IPS-NIHi7 (cell line): ENCODE measurements around the gene PPP1R9A.
"Not testable (repeated sequence)": the region's sequence is repeated elsewhere in the genome, so short reads cannot be mapped to it uniquely, and the experiment has no call there.

ENCODE experiments used
- DNase-seq: peaks from one replicate; pipeline ENCODE4 v3.0.0; 2012; ENCODE audit warnings: mixed read lengths; ENCODE audit errors: extremely low spot score

PPP1R9A gene

DNA sequence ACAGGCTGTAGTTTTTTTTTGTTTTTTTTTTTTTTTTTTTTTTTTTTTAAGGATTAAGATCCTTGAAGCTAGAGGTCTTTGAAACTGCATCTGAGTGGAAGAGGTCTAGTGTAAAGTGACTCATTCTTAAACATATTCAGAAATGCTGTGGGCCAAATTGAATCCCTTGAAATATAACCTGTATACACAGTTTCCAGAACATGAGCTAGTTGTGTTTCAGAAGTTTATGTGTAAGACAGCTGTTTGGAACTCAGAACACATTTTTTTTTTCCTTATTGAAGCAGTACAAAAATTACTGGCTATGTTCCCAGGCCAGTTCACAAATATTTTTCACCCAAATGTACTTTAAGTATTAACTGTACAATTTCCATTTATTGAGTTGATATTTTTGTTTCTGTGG lies 67.9 kb downstream of the PPP1R9A start:
- DNase-seq = no peak

DNA sequence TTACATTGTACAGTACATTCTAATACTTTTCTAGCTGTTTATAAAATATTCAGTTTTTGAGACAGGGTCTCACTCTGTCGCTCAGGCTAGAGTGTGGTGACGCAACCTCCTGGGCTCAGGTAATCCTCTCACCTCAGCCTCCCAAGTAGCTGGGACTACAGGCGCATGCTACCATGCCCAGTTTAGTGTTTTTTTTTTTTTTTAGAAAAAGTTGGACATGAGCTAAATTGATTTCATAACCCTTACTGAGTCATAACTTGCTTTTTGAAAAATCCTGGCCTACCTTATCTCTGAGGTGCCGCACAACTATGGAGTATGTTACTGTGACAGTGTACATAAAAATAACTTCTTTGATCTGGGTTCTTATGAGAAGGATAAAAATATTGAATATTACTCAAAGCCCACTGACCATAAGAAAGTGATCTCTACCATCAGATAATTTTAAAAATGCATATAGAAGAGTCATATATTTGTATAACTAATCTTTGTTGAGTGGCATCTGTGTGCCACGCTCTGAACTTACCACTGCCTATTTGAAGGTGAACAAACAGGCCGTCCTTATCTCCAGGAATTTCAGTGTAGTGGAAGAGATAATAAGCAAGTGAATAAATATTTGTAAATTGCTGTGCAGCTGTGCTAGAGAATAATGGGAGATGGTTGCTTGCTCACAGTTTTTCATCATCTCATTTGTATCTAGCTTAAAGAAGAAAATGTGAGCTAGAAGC lies 73.2 kb downstream of the PPP1R9A start:
- DNase-seq = no peak

DNA sequence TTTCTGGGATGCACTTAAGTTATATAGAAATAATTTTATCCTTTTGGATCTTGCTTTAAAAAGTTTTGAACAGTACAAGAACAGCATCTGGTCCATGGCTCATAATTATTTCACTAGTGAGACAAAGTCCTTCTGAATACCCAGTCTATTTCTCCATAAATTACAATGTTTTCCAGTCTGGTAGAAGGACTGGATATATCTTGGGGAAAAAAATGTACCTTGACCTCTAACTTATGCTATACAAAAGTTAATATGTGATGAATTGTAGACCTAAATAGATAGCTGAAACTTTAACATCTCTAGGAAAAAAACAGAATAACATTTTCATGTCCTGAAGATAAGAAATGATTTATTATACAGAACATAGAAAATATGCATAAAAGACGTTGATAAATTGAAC lies 88.5 kb downstream of the PPP1R9A start:
- no peak for DNase-seq

DNA sequence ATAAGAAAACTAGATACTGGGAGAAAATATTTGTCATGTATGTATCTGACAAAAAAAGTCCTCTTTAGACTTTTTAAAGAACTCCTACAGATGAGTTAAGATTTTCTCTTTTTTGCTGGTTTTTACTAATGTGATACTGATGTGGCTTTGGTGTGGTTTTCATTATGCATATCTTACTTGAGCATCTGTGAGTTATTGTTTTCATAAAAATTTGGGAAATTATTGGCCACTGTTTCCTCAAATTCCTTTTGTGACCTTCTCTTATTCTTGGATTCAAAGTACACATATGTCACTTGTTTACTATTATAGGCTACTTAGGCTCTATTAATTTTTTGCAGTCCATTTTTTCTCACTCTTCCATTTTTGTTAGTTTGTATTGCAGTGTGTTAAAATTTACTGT lies 89.0 kb downstream of the PPP1R9A start:
- no peak for DNase-seq

DNA sequence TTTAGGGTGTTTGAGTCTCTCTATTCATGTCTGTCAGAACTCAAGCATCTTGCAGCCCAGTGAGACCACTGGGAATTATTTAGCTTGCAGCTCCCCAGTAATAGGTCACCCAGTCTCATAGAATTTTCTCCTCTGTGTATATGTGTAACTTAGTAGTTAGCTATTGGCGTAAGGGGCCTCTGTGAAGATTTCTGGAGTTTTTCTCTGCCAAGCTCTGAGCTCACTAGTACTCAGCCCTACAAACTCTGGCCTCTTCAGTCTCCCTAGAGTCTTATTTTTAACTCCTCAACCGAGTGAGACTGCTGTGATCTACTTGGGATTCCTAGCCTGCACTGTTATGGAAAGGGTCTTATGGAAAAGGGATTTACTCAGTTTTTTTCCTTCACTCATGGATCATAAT lies 90.2 kb downstream of the PPP1R9A start:
- no peak for DNase-seq

DNA sequence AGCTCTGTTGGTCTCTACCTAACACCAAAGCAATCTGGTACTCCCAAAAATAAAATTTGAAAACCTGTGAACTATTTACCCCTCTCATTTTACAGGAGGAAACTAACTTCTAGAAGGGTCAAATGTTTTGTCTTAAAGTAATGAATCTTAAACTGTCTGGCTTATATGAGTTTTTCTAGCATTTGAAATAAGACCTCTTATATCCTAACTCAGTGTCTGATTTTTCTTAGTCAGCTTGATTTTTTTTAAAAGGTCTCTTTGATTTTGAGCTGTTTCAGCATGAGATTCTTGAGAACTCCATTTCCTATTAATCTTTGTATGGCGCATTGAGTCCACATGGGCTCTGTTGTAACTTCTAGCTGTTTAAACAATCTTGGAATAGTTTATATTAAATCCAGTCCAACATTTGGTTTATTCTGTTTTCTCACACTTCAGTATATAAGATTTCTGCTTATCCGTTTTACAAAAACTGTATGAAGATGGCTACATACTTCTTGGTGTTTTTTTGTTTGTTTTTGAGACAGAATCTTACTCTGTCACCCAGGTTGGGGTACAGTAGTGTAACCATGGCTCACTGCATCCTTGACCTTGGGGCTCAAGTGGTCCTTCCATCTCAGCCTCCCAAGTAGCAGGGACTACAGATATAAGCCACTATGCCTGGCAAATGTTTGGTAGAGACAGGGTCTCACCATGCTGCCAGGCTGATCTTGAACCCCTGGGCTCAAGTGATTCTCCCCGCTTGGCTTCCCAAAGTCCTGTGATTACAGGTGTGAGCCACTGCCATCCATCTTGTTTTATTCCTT lies 91.1 kb downstream of the PPP1R9A start:
- no peak for DNase-seq

DNA sequence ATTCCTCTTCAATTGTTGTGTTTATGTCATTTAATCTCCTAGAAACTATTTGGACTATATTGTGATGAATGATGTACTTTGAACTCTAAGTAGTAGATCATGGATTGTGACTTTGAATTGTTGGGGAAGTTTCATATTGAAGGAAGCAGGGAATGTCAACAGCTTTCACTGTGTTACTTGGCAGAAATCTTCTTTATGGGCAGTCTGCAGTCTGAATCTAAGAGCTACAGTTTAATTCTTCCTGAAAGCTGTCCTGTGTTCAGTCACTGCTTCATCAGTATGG lies 91.6 kb downstream of the PPP1R9A start:
- no peak for DNase-seq

DNA sequence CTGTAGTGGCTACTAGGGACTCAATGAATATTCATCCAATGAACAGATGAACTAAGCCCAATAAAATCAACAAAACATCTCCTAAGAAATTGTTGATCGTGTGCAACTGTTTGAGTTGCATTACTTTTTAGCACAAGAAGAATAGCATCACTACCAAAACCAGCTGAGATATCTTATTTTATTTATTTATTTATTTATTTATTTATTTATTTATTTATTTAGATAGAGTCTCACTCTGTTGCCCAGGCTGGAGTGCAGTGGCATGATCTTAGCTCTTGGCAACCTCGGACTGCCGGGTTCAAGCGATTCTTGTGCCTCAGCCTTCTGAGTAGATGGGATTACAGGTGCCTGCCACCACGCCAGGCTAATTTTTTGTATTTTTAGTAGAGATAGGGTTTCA lies 92.2 kb downstream of the PPP1R9A start:
- not testable (repeated sequence) for DNase-seq

DNA sequence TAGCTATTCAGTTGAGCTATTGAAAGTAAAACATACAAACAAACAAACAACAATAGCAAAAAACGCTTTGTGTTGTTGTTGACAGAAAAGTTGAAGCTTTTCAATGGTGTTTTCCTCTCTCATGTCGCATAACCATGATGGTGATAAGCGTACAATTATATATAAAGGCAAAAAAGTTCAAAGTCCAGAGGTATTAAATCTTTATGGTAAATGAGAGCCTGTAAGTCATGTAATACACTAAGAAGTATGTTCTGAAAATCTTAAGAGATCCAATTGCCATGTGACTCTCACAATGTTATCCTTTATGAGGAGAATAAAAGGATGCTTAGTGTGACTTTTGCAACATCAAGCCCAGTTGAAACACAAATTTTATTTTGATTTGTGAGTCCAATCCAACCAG lies 93.9 kb downstream of the PPP1R9A start:
- no peak for DNase-seq

DNA sequence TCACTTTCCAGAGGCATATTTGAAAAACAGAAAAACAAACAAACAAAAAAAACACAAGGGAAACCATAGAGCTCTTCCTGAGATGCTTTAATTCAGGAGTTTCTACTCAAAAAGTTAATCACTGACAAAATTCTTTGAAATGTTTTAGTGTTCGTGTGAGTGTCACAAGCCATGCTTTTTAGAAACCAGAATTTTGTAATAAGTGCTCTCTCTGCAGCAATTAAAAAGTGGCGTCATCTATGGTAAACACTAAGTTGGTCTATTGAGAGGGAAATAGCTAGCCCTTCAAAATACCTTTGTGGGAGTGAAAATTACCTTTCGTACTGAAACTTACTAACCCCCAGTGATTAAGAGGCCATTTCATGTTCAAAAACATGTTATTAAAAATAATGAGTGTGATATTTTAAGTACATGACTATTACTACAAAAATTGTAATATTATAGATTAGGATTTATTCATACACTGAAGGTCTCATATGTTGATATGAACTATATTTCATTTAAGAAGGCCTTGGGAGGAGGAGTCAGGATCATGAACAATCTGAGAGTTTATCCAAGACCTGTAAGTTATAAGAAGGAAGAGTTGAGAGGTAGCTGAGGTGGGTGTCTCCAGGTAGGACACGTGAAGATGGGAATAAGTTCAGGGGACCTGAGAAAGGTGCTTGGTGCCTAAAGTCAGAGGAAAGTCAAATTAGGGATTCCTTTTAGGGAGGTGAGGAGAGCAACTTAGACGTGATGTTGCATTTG lies 94.6 kb downstream of the PPP1R9A start:
- no peak for DNase-seq

DNA sequence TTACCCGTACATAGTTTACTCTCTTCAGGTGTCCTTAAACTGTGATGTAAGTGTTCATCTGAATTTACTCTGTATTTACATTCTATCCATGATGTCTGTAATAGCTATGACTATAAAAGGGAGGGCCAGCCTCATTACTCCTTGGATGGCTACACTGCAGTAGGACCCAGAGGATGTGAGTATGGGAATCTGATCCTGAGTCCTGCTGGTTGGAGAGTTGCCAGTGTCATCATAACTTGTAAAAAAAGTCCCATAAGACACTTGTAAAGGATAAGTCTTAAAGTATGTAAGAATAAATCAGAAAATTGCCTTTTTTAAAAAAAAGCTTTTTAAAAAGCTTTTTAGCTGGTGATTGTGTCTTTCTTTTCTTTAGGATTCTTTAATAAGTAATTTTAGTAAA lies 95.4 kb downstream of the PPP1R9A start:
- DNase-seq = no peak

DNA sequence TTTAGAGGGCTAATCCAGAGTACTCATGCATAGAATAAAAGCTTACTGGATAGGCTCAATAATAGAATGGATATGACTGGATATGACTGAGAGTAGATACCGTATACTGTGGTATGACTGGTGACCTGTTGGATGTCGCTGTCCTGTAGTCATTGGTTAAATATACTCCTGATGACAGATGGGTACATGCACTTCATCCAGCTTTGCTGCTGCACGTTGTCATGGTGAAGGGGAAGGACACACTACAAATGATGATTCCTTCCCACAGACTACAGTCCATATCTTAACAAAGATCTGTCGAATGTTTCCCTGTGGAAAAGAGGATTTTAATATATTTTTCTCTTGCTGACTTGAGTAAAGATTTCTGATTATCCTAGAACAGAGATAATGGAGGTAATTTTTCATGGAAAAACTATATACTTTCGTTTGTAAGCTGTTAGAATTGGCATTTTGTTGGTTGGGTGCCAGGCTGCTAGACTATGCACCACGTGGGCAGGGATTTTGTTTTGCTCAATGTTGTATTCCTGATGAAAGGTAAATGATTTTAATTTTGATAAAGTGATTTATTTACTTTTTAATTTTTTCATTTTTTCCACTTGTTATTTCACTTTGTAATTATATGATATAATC lies 97.3 kb downstream of the PPP1R9A start:
- no peak for DNase-seq

DNA sequence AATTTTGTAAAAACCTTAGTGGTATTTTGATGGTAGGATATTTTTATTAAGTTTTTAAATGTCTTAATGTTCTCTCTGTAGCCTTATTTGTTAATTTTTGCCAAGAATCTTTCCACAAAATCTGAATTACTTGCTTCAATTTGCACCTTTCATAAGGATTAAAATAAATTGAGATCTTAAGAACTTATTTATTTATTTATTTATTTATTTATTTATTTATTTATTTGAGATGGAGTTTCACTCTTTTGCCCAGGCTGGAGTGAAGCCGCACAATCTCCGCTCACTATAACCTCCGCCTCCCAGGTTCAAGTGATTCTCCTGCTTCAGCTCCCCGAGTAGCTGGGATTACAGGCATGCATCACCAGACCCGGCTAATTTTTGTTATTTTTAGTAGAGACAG lies 98.6 kb downstream of the PPP1R9A start:
- no peak for DNase-seq

DNA sequence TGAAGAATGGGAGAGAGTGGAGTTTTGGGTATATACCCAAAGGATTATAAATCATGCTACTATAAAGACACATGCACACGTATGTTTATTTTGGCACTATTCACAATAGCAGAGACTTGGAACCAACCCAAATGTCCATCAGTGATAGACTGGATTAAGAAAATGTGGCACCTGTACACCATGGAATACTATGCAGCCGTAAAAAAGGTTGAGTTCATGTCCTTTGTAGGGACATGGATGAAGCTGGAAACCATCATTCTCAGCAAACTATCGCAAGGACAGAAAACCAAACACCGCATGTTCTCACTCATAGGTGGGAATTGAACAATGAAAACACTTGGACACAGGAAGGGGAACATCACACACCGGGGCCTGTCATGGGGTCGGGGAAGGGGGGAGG lies 101.4 kb downstream of the PPP1R9A start:
- DNase-seq = not testable (repeated sequence)

DNA sequence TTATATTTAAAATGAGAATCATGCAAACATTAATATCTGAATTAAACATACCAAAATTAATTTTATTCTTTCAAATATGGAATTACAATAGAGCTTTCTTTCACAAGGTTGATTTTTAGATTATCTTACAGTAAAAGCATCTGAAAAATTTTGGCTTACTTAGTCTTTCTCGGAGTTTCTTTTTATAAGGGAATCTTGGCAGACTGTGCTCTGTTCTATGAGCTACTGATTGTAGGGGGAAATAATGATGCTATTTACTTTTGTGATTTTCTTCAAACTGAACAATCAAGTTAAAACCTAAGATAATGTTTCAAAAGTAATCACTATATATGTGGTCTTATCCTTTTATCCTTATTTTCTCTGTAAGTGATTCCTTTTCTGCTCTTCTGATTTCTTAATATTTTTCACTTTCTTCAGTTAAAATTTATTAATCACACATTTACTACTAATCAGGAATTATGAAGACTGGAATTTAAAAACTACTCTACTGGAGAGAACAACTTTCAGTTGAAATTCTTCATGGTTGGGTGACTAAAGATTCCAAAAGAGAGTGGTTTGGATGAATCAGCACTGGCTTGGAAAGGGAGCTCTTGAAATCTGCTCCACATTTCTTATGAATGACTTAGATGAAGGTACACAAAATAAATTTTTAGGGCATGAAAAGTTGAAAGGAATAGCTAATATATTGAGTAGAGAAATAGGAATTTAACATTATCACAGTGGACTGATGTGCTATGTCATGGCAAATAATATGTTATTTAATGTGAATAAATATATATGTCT lies 103.9 kb downstream of the PPP1R9A start:
- DNase-seq = no peak

DNA sequence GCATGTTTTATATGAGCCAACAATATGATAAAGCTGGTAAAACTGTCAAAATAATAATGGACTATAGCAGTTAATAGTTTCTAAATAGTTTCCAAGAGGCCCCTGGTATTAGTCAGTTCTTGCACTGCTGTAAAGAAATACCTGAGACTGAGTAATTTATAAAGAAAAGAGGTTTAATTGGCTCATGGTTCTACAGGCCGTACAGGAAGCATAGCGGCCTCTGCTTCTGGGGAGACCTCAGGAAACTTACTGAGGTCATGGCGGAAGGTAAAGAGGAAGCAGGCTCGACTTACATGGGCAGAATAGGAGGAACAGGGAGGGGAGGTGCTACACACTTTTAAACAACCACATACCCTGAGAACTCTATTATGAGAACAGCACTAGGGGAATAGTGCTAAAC lies 104.6 kb downstream of the PPP1R9A start:
- no peak for DNase-seq

DNA sequence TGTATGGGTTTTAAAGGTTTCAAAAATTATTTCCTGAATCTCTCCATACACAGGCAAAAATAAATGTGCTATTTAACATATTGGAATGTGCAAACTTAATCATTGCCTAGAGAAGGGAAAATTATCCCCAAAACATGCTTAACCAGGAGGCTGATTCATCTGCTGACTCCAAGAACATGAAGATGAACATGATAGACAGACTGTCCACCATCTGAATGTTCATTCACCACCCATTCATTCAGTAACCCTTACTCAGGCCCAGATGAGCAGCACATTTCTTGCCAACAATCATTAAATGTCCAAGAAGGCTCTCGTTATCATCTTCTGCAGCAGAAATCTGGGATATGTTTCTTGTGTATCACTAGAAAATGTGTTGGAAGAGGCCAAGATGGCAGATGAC lies 110.6 kb downstream of the PPP1R9A start:
- DNase-seq = no peak

DNA sequence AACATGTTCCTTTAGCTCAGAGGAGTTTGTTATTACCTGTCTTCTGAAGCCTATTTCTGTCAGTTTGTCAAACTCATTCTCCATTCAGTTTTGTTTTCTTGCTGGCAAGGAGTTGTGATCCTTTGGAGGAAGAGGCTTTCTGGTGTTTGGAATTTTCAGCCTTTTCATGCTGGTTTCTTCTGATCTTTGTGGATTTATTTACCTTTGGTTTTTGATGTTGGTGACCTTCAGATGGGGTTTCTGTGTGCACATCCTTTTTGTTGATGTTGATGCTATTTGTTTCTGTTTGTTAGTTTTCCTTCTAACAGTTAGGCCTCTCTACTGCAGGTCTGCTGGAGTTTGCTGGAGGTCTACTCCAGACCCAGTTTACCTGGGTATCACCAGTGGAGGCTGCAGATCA lies 118.6 kb downstream of the PPP1R9A start:
- DNase-seq = no peak

DNA sequence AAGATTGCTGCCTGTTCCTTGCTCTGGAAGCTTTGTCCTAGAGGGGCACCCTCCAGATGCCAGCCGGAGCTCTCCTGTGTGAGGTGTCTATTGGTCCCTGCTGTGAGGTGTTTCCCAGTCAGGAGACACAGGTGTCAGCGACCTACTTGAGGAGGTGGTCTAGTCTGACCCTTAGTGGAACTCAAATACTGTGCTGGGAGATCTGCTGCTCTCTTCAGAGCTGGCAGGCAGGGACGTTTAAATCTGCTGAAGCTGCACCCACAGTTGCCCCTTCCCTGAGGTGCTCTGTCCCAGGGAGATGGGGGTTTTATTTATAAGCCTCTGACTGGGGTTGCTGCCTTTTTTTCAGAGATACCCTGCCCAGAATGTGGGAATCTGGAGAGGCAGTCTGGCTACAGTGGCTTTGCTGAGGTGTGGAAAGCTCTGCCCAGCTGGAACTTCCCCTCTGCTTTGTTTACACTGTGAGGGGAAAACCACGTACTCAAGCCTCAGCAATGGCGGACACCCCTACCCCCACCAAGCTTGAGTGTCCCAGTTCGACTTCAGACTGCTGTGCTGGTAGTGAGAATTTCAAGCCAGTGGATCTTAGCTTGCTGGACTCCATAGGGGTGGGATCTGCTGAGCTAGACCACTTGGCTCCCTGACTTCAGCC lies 119.2 kb downstream of the PPP1R9A start:
- no peak for DNase-seq

DNA sequence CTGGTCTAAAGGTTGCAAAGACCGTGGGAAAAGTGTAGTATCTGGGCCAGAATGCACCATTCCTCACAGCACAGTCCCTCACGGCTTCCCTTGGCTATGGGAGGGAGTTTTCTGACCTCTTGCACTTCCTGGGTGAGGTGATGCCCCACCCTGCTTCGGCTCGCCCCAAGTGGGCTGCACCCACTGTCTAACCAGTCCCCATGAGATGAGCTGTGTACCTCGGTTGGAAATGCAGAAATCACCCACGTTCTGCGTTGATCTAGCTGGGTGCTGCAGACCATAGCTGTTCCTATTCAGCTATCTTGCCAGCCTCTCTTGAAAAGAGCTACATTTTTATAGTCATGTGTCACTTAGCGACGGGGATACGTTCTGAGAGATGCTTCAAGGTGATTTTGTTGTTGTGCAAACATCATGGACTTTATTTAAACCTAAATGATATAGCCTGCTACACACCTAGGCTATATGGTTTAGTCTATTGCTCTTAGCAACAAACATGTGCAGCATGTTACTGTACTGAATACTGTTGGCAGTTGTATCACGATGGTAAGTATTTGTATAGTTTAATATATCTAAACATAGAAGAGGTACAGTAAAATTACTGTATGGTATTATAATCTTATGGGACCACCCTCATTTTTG lies 120.0 kb downstream of the PPP1R9A start:
- no peak for DNase-seq

DNA sequence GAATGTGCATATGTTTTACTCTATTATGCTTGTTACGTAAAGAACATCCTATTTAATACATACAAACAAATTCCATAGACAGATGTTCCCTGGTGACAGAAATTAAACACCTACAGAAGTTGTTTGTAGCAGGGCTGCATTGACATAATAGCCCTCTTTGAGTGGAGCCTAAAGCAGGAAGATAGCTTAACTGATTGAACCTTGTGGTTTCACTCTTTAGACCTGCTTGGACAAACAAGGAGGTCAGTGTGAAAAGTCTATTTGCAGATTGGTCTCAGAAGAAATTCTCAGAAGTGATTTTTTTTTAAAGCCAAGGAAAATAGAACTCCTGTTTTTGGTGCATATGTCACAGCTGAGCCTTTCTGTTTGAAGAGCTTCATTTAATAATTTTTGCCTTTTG lies 121.3 kb downstream of the PPP1R9A start:
- DNase-seq = no peak
